Measurements from ENCODE around the gene CCDC138. TPM values are rescaled to one million over a fixed set of nuclear protein-coding genes. Genes with fewer than 3 reads are reported as not detected.

Gene CCDC138
- polyA plus RNA-seq, 6 donors from 2014 or later, result 6.6 to 16.9 (median 10.5) TPM

DNA sequence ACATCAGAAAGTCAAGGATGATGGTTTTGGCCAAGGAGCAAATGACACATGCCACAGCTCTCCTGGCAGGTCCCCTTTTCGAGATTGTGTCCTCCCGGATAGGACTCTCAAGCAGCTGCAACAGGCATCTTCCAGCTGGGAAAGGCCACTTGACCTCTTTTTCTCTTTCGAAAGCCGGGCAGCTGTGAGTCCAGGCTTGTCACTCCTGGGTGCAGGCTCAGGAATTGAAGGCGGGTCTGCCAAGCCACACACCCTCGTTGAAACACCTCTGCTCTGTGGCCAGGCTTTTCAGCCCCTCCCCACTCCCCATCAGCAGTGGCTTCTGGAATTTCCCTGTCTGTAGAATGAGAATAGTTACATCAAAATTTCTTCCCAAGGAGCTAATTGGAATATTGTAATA lies 98.0 kb downstream of the CCDC138 start:
- Mint-ChIP-seq H3K9me3 (peaks cover 13 to 61% (median 32%) of the 10 kb centered on the region in 7 donors), H3K27me3 (no peaks in the 10 kb centered on the region), H3K36me3 (peaks cover 4 to 8% of the 10 kb centered on the region in 2 donors), H3K4me1 (no peaks in the 10 kb centered on the region), H3K4me3 (no peak overlapping the region), H3K27ac (no peak overlapping the region)
- ATAC-seq (ENCODE audit: low read depth in 2 of 2) (no peak), DNase-seq (no peak)

DNA sequence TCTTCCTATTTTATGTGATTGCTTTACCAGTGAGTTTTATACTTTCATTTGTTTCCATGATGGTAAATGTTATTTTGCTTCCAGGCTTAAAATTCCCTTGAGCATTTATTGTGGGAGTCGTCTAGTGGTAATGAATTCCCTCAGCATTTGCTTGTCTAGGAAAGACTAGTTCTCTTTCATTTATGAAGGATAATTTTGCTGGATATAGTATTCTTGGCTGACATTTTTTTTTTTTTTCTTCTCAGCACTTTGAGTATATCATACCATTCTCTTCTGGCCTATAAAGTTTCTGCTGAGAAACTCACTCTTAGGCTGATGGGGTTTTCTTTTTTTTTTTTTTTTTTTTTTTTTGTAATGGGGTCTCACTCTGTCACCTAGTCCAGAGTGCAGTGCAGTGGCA lies 103.3 kb downstream of the CCDC138 start:
- H3K36me3 Mint-ChIP-seq, result peaks cover 20 to 30% of the 10 kb centered on the region in 2 donors
- H3K27me3 Mint-ChIP-seq, result no peaks in the 10 kb centered on the region
- no peak overlapping the region for H3K4me3 Mint-ChIP-seq
- DNase-seq (no peak), ATAC-seq (ENCODE audit: low read depth in 2 of 2) (no peak)
- H3K4me1 Mint-ChIP-seq, result no peaks in the 10 kb centered on the region
- H3K9me3 Mint-ChIP-seq, result peaks cover 12 to 58% (median 40%) of the 10 kb centered on the region in 7 donors
- H3K27ac Mint-ChIP-seq, result no peak overlapping the region

DNA sequence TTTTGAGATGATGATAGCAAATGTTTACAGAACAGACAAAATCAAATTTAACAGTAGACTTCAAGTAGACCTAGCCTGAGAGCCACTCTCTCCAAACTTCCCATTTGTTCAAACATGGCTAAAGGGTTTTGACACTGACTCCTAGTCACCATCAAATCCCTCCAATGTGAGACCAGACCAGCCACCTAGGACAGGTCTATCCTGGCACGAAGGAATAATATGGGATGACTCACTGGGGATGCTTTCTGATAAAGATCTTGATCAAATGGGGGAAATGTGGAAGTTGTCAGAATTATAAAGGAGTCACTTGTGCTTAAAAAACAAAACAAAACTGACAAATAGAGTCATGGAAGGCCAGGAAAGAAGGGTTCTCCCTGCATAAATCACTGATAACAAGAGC lies 106.7 kb downstream of the CCDC138 start:
- Mint-ChIP-seq H3K4me3 (no peak overlapping the region), H3K27me3 (peaks cover 0 to under 1% (median 0%) of the 10 kb centered on the region in 3 donors), H3K9me3 (peaks cover 12 to 38% (median 30%) of the 10 kb centered on the region in 7 donors), H3K4me1 (no peaks in the 10 kb centered on the region), H3K27ac (no peak overlapping the region), H3K36me3 (peaks cover 20 to 30% of the 10 kb centered on the region in 2 donors)
- ATAC-seq (ENCODE audit: low read depth in 2 of 2) (no peak), DNase-seq (no peak)

DNA sequence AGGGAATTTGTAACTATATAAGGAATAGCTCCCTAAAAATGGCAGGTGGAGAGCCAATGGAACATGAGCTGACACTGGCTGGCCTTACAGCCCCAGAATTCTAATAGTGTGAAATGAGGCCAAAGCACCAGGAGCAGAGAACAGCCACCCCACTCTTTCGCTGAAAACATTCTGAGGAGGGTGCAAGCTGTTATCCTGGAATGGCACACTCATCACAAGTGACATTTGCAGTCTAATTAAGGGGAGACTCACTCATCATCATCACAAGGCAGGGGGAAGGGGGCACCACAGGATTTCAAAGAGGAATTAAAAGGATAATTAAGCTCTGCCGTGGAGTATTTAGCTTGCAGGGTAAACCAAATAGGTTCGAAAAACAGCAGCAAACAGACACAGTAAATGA lies 108.2 kb downstream of the CCDC138 start:
- Mint-ChIP-seq H3K36me3 (peaks cover 10 to 33% of the 10 kb centered on the region in 2 donors), H3K4me1 (no peaks in the 10 kb centered on the region), H3K4me3 (no peak overlapping the region), H3K9me3 (peaks cover 11 to 33% (median 22%) of the 10 kb centered on the region in 7 donors), H3K27me3 (peaks cover 0 to 11% (median 0%) of the 10 kb centered on the region in 3 donors), H3K27ac (no peak overlapping the region)
- no peak for ATAC-seq (ENCODE audit: low read depth in 2 of 2)
- DNase-seq, result no peak

DNA sequence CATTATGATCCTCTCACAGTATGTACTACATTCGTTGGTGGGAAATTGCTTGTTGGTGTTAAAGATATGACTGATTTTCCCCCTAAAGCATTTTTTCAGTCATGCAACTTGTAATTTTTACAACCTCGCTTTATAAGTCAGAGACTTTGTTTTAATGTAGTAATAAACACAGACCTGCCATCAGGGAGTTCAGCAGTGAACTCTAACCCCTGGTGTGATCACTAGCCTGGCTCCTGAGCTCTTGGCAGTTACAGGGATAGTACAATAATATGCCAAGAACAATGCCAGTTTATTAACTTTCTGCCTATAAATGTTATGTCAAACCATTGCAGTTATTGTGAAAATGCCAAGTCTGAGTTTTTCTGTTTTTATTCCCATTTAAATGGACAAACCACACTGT lies 108.6 kb downstream of the CCDC138 start:
- ATAC-seq (ENCODE audit: low read depth in 2 of 2) (no peak), DNase-seq (no peak)
- Mint-ChIP-seq H3K27ac (no peak overlapping the region), H3K9me3 (peaks cover 12 to 32% (median 21%) of the 10 kb centered on the region in 7 donors), H3K27me3 (peaks cover 0 to 11% (median 0%) of the 10 kb centered on the region in 3 donors), H3K4me3 (no peak overlapping the region), H3K36me3 (peaks cover 9 to 29% of the 10 kb centered on the region in 2 donors), H3K4me1 (no peaks in the 10 kb centered on the region)

DNA sequence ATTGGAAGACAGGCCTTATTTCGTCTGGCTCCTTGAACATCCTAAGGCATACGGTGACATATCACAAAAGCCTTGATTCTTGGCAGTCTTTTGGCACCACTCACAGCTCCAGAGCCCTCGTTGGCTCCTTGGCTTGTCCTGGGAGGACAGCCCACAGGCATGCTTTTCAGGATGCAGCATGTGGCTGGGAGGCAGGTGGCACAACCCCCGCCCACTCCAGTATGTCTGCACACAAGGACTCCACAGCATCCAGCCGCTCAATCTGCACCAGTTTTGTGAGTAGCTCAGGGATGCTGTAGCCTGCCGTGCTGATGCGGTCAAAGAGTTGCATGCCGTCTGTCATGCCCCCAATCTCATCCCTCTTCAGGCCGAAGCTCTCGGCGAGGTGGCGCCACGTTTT lies 110.2 kb downstream of the CCDC138 start:
- H3K27me3 Mint-ChIP-seq, result peaks cover 0 to 11% (median 0%) of the 10 kb centered on the region in 3 donors
- H3K4me1 Mint-ChIP-seq, result no peaks in the 10 kb centered on the region
- ATAC-seq (ENCODE audit: low read depth in 2 of 2), result no peak
- no peak for DNase-seq
- no peak overlapping the region for H3K4me3 Mint-ChIP-seq
- peaks cover 11 to 16% of the 10 kb centered on the region in 2 donors for H3K36me3 Mint-ChIP-seq
- no peak overlapping the region for H3K27ac Mint-ChIP-seq
- peaks cover 10 to 26% (median 12%) of the 10 kb centered on the region in 7 donors for H3K9me3 Mint-ChIP-seq

DNA sequence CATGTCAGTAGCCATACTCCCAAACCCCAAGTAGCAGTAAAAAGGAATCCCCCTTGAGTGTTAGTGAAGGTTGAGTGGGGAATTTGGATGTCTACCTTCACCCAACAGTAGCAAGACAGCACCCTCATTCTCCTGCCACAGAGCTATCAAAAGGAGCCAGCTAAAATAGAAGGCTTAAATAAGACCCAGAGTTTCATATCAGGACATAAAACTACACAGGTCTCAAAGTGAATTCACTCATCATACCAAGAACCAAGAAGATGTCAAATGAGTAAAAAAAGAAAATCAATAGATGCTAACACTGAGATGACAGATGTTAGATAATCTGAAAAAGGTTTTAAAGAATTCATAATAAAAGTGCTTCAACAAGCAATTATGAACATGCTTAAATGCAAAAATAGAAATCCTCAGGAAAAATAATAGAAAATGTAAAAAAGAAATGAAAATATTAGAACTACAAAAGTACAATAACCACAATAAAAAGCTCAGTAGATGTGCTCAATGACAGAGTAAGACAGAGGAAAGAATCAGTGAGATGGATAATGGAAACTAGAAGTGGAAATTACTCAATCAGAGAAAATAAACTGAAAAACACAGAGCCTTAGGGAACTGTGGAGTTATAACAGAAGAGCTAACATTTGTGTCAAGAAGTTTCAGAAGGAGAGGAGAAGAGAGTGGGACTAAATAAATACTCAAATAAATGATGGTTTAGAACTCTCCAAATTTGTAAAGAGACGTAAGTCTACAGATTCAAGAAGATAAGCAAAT lies 111.9 kb downstream of the CCDC138 start:
- Mint-ChIP-seq H3K27me3 (peaks cover 0 to 11% (median 0%) of the 10 kb centered on the region in 3 donors), H3K4me3 (no peak overlapping the region), H3K4me1 (no peaks in the 10 kb centered on the region), H3K36me3 (peaks cover 7 to 8% of the 10 kb centered on the region in 2 donors), H3K9me3 (peaks cover 8 to 26% (median 11%) of the 10 kb centered on the region in 7 donors), H3K27ac (peak overlapping the region in 1 of 6 donors; percentile 60)
- ATAC-seq (ENCODE audit: low read depth in 2 of 2) (no peak), DNase-seq (no peak)

DNA sequence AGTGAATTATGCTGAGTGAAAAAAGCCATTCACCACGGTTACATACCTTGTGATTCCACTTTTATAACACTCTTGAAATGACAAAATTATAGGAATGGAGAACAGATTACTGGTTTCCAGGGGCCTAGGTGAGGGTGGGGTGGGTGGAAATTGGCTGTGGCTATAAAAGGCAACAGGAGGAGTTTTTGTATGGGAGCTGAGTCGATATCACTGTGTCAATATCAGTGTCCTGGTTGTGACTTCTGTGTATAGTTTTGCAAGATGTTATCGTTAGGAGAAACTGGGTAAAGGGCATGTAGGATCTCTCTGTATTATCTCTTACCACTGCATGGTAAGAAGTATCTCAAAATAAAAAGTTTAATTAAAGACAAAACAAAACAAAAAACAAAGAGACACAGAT lies 118.1 kb downstream of the CCDC138 start:
- Mint-ChIP-seq H3K4me3 (no peak overlapping the region), H3K36me3 (peaks cover 0 to 8% of the 10 kb centered on the region in 2 donors), H3K9me3 (peaks cover 2 to 20% (median 8%) of the 10 kb centered on the region in 7 donors), H3K27ac (no peak overlapping the region), H3K4me1 (no peaks in the 10 kb centered on the region), H3K27me3 (no peaks in the 10 kb centered on the region)
- DNase-seq (no peak), ATAC-seq (ENCODE audit: low read depth in 2 of 2) (no peak)

DNA sequence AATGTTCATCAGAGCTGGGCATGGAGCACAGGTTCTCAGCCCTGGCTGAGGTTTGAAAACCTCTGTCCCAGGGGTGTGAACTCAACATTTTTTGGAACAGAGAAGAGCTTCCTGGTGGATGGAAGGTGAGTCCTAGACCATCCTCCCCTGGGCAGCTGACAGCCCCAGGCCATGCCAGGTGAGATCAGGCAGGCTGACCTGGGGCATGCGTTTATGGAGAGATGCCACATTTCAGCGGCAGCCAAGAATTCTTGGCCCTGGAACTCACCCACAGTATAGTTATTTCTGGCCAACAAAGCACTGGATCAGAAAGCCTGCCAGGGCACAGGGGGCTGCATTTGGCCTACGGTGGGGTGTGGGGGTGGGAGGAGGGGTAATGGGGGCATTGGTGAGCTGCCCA lies 118.6 kb downstream of the CCDC138 start:
- peaks cover 2 to 15% (median 7%) of the 10 kb centered on the region in 7 donors for H3K9me3 Mint-ChIP-seq
- H3K4me1 Mint-ChIP-seq, result no peaks in the 10 kb centered on the region
- no peak overlapping the region for H3K27ac Mint-ChIP-seq
- DNase-seq (no peak), ATAC-seq (ENCODE audit: low read depth in 2 of 2) (no peak)
- H3K4me3 Mint-ChIP-seq, result no peak overlapping the region
- no peaks in the 10 kb centered on the region for H3K27me3 Mint-ChIP-seq
- peaks cover 0 to 8% of the 10 kb centered on the region in 2 donors for H3K36me3 Mint-ChIP-seq

DNA sequence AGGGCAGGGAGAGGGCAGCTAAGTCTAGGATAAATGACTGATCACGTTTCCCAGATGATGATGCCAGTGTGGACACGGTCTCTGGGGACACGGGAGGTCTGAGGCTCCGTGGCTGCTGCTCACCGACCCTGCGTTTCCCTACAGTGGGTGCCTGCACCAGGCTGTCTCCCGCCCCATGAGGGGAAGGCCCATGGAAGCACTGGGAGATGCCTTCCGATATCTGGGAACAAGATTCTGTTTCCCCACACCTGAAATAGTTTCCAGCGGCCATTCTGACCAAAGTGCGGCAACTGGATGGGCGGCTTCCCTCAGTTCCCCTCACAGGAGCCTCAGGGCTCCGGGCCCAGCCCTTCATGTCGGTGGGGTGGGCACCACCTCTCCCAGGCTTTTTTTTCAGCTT lies 119.3 kb downstream of the CCDC138 start:
- Mint-ChIP-seq H3K36me3 (peaks cover 0 to 3% of the 10 kb centered on the region in 2 donors), H3K9me3 (peaks cover 0 to 7% (median 2%) of the 10 kb centered on the region in 7 donors), H3K4me3 (no peak overlapping the region), H3K27me3 (no peaks in the 10 kb centered on the region), H3K4me1 (no peaks in the 10 kb centered on the region), H3K27ac (no peak overlapping the region)
- ATAC-seq (ENCODE audit: low read depth in 2 of 2) (no peak), DNase-seq (no peak)

DNA sequence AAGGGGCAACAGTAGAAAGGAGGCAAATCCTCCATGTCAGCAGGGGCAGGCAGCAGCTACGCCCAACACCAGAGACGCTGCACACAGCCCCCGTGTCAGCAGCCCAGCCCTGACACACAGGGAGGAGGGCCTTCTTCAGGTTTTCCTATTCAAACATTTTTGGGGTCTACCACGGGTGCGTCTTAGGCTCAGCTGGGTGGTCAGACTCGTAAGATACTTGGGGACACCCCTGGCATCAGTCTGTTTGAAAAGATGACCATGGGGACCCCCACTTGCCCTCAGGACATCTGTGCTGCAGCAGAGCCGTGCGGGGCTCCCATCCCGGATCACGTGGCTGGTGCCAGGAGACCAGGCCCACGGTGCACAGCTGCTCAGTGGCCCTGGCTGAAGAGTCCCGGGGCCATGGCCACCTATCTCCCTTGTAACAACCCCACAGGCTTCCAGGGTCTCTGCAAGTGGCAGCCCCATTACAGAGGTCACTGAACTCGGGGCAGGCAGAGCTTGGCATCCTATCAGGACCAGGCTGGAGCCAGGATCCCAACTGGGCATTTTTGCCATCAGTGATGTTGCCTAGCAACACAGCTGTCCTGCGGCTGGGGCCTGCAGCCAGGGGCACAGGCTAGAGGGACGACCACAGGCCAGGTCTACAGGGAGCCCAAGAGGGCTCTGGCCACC lies 120.0 kb downstream of the CCDC138 start:
- H3K4me3 Mint-ChIP-seq, result no peak overlapping the region
- no peaks in the 10 kb centered on the region for H3K36me3 Mint-ChIP-seq
- H3K9me3 Mint-ChIP-seq, result peaks cover 0 to under 1% (median 0%) of the 10 kb centered on the region in 7 donors
- DNase-seq, result no peak
- H3K27me3 Mint-ChIP-seq, result no peaks in the 10 kb centered on the region
- H3K27ac Mint-ChIP-seq, result no peak overlapping the region
- no peak for ATAC-seq (ENCODE audit: low read depth in 2 of 2)
- no peaks in the 10 kb centered on the region for H3K4me1 Mint-ChIP-seq

DNA sequence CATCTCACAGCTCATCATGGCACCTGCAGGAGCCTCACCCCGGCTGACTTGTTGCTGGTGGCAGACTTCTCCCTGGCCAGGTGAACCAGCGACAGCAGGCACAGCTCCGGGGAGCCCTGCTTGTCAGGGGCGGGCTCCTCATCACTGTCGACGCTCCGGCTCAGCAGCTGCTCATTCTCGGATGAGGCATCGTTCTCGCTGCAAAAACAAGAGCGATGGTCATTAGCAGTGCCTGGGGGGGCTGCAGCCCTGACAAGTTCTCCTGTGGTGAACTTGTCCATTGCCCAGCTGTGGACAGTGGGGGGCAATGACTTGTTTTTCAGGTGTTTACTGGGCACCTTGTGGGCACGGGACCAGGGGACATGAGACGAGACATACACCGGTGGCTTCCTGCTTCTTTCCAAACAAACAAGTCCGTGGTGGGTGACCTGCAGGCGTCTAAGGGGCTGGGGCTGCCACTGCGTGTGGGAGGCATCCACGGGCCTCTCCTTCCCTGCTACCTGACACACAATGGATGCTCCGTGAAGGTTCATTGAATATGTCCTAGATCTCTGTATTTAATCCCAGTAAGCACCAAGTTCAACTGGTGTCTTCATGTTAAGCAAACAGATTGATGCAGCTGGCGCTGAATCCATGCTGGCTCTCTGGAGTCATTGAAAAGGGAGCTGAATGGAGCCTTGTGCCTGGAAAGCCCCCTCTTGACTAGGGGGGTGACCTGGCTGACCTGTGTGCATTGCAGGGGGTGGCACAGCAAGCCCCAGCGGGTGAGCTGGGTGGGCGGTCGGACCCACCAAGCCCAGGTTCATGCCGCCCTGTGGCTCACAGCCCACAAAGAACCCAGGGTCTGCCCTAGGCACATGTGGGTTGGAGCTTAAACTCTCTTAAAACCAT lies 121.5 kb downstream of the CCDC138 start:
- no peak for DNase-seq
- peak overlapping the region in 1 of 6 donors; percentile 24 for H3K27ac Mint-ChIP-seq
- no peak for ATAC-seq (ENCODE audit: low read depth in 2 of 2)
- no peaks in the 10 kb centered on the region for H3K27me3 Mint-ChIP-seq
- H3K9me3 Mint-ChIP-seq, result no peaks in the 10 kb centered on the region
- H3K4me1 Mint-ChIP-seq, result no peaks in the 10 kb centered on the region
- H3K36me3 Mint-ChIP-seq, result no peaks in the 10 kb centered on the region
- H3K4me3 Mint-ChIP-seq, result no peak overlapping the region

DNA sequence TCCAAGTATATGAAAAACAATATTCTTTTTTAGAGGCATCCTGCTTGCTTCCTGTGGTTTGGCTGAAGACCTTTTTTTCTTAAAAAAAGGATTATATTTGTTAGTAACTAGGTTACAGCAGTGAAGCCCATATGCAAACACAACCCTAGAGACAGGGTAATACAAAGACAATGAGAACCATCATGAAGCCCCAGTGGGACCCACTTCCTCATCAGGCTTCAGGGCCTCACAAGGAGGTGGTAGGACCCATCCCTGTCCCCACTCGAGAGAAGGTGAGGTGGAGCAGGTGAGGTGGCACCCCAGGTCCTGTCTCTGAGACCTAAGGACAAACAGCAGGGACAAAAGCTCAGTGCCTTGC lies 122.1 kb downstream of the CCDC138 start:
- Mint-ChIP-seq H3K27me3 (no peaks in the 10 kb centered on the region), H3K9me3 (no peaks in the 10 kb centered on the region), H3K36me3 (no peaks in the 10 kb centered on the region), H3K4me3 (no peak overlapping the region), H3K4me1 (no peaks in the 10 kb centered on the region), H3K27ac (no peak overlapping the region)
- ATAC-seq (ENCODE audit: low read depth in 2 of 2) (no peak), DNase-seq (no peak)
